OCI-LY1 (cell line): ENCODE data around the gene ABLIM1.

Experiments used
- H2AFZ ChIP-seq: fragments of 200-600 bp; sonication (generic), shearing (Covaris generic); 2 replicates; pipeline ENCODE4 v1.6.0; 2014; ENCODE audit warnings: antibody characterized with exemption, mild to moderate bottlenecking, low read length
- H3F3A ChIP-seq: fragments of 200-600 bp; sonication (generic), shearing (Covaris generic); 2 replicates; pipeline ENCODE4 v1.6.0; 2014; ENCODE audit warnings: mild to moderate bottlenecking, antibody characterized with exemption, low read length, moderate library complexity; ENCODE audit not compliant: insufficient read depth
- H3K27ac ChIP-seq: fragments of 200-600 bp; sonication (generic); 2 replicates; pipeline ENCODE4 v1.5.1; 2014; ENCODE audit warnings: low read length, mixed run types, mild to moderate bottlenecking, low read depth; ENCODE audit not compliant: poor library complexity, severe bottlenecking
- H3K27me3 ChIP-seq: fragments of 200-600 bp; sonication (generic); 2 replicates; pipeline ENCODE4 v1.6.0; 2014; ENCODE audit warnings: antibody characterized with exemption, mild to moderate bottlenecking, low read length, moderate library complexity; ENCODE audit not compliant: insufficient read depth
- H3K36me3 ChIP-seq: fragments of 200-600 bp; sonication (generic); 2 replicates; pipeline ENCODE4 v1.6.1; 2014; ENCODE audit warnings: mild to moderate bottlenecking, antibody characterized with exemption, low read length, moderate library complexity, mixed read lengths; ENCODE audit not compliant: insufficient read depth
- H3K4me1 ChIP-seq: fragments of 200-600 bp; sonication (generic); 2 replicates; pipeline ENCODE4 v1.5.1; 2014; ENCODE audit warnings: mild to moderate bottlenecking, low read length, moderate library complexity; ENCODE audit not compliant: insufficient read depth, severe bottlenecking
- H3K4me2 ChIP-seq: fragments of 200-600 bp; sonication (generic), shearing (Covaris generic); 2 replicates; pipeline ENCODE4 v1.6.1; 2014; ENCODE audit warnings: low read length
- H3K4me3 ChIP-seq: fragments of 200-600 bp; sonication (generic); 2 replicates; pipeline ENCODE4 v1.5.1; 2014; ENCODE audit warnings: low read length, low read depth, mild to moderate bottlenecking, mixed read lengths; ENCODE audit not compliant: poor library complexity, severe bottlenecking
- H3K79me2 ChIP-seq: fragments of 200-600 bp; shearing (Covaris generic); 2 replicates; pipeline ENCODE4 v1.6.1; 2016; ENCODE audit warnings: mixed run types, low read length, mixed read lengths; ENCODE audit not compliant: insufficient read depth
- H3K9ac ChIP-seq: fragments of 200-600 bp; sonication (generic), shearing (Covaris generic); 2 replicates; pipeline ENCODE4 v1.6.1; 2014; ENCODE audit warnings: mild to moderate bottlenecking, low read length, mixed read lengths
- H3K9me2 ChIP-seq: fragments of 200-600 bp; sonication (generic), shearing (Covaris generic); 2 replicates; pipeline ENCODE4 v1.6.1; 2014; ENCODE audit warnings: low read depth, mild to moderate bottlenecking, low read length, mixed read lengths
- H3K9me3 ChIP-seq: fragments of 200-600 bp; shearing (Covaris generic); 2 replicates; pipeline ENCODE4 v1.6.1; 2014; ENCODE audit warnings: low read length, mixed read lengths
- H4K20me1 ChIP-seq: fragments of 200-600 bp; sonication (generic), shearing (Covaris generic); 2 replicates; pipeline ENCODE4 v1.6.0; 2016; ENCODE audit warnings: mild to moderate bottlenecking, low read length; ENCODE audit not compliant: insufficient read depth
- CTCF ChIP-seq: fragments of 200-600 bp; sonication (generic), shearing (Covaris generic); IDR thresholded peaks from 2 replicates; pipeline ENCODE4 v1.5.1; 2017; ENCODE audit warnings: mild to moderate bottlenecking, antibody characterized with exemption, low read length, moderate library complexity, mixed read lengths
- EZH2 ChIP-seq: fragments of 200-600 bp; sonication (generic), shearing (Covaris generic); IDR thresholded peaks from 2 replicates; pipeline ENCODE4 v1.8.0; 2017; ENCODE audit warnings: borderline replicate concordance, mixed run types, mild to moderate bottlenecking, antibody characterized with exemption, low read length, moderate library complexity, mixed read lengths

The ABLIM1 gene

GRCh38 chr10:114541081-114541796 lies 116.8 kb downstream of the ABLIM1 start:
- Histone ChIP-seq H3K36me3 (no peaks in the 10 kb centered on the region), H3K4me2 (no peak overlapping the region)

GRCh38 chr10:114540236-114540635 lies 117.8 kb downstream of the ABLIM1 start:
- H4K20me1 ChIP-seq = no peaks in the 10 kb centered on the region
- H3K4me3 ChIP-seq = no peak overlapping the region
- H3K9me2 ChIP-seq = no peaks in the 10 kb centered on the region
- H3K36me3 ChIP-seq = no peaks in the 10 kb centered on the region
- H3K4me2 ChIP-seq = no peak overlapping the region
- no peaks in the 10 kb centered on the region for H3K9me3 ChIP-seq
- no peaks in the 10 kb centered on the region for H3F3A ChIP-seq
- H3K27ac ChIP-seq = no peak overlapping the region
- TF ChIP-seq CTCF (no peak), EZH2 (no peak)
- H2AFZ ChIP-seq = no peak overlapping the region
- H3K27me3 ChIP-seq = no peaks in the 10 kb centered on the region
- H3K9ac ChIP-seq = no peak overlapping the region
- peaks cover 44% of the 10 kb centered on the region for H3K4me1 ChIP-seq
- no peaks in the 10 kb centered on the region for H3K79me2 ChIP-seq

More at GRCh38 chr10:114541081-114541796, 116.8 kb downstream of the ABLIM1 start:
- H3K27ac ChIP-seq = no peak overlapping the region
- no peaks in the 10 kb centered on the region for H3K27me3 ChIP-seq
- no peaks in the 10 kb centered on the region for H3K79me2 ChIP-seq
- H3K9ac ChIP-seq = no peak overlapping the region
- H3F3A ChIP-seq = no peaks in the 10 kb centered on the region
- no peaks in the 10 kb centered on the region for H3K9me3 ChIP-seq
- H3K9me2 ChIP-seq = no peaks in the 10 kb centered on the region
- no peak overlapping the region for H2AFZ ChIP-seq
- H3K4me1 ChIP-seq = peaks cover 46% of the 10 kb centered on the region
- H3K4me3 ChIP-seq = no peak overlapping the region
- H4K20me1 ChIP-seq = no peaks in the 10 kb centered on the region
- no peak for TF ChIP-seq CTCF

- no peak overlapping the region for H3K4me3 ChIP-seq
- H3K4me2 ChIP-seq = no peak overlapping the region
- H3K4me1 ChIP-seq = peaks cover 38% of the 10 kb centered on the region
These were observed 118.5 kb downstream of the ABLIM1 start for GRCh38 chr10:114539623-114540022.

More at GRCh38 chr10:114539623-114540022, 118.5 kb downstream of the ABLIM1 start:
- no peaks in the 10 kb centered on the region for H3K36me3 ChIP-seq
- no peaks in the 10 kb centered on the region for H4K20me1 ChIP-seq
- H3K27me3 ChIP-seq = no peaks in the 10 kb centered on the region
- H3K9me3 ChIP-seq = no peaks in the 10 kb centered on the region
- H3K27ac ChIP-seq = no peak overlapping the region
- no peak for TF ChIP-seq EZH2
- no peak for TF ChIP-seq CTCF
- no peaks in the 10 kb centered on the region for H3K9me2 ChIP-seq
- no peaks in the 10 kb centered on the region for H3K79me2 ChIP-seq
- H2AFZ ChIP-seq = no peak overlapping the region
- H3K9ac ChIP-seq = no peak overlapping the region
- no peaks in the 10 kb centered on the region for H3F3A ChIP-seq
